PC-9 (cell line): ENCODE measurements around the gene OSBPL7. TPM values are rescaled to one million over a fixed set of nuclear protein-coding genes. Genes with fewer than 3 reads are reported as not detected.

ENCODE experiments used
- BruUV-seq: library from RNA; stranded (reverse); fragments of 400-500 nt; replicated peaks from 2 replicates; lab custom pipeline; 2021; lab: Mats Ljungman, UMichigan
- CTCF ChIA-PET: fragments of 300-600 bp; sonication (Branson Sonifier 250); formaldehyde crosslinking; loops from one replicate; lab custom pipeline; 2022; ENCODE audit warnings: antibody characterized with exemption; lab: Charles Lee
- POLR2A ChIA-PET: fragments of 300-600 bp; sonication (Branson Sonifier 250); formaldehyde crosslinking; loops from one replicate; lab custom pipeline; 2022; ENCODE audit warnings: antibody characterized with exemption; ENCODE audit not compliant: unreplicated experiment; lab: Charles Lee
- DNase-seq, 2 experiments: peaks; one replicate each; pipeline versions ENCODE4 v3.0.0 to v3.0.0-alpha.2; 2015 to 2022; ENCODE audit warnings: mixed read lengths in 1 of 2
- H2AFZ ChIP-seq: fragments of 200-600 bp; sonication (generic); 2 replicates; pipeline ENCODE4 v1.8.1; 2017; ENCODE audit warnings: antibody characterized with exemption
- H3F3A ChIP-seq: fragments of 200-600 bp; sonication (generic); 2 replicates; pipeline ENCODE4 v1.8.1; 2017; ENCODE audit warnings: antibody characterized with exemption, mild to moderate bottlenecking, low read depth; ENCODE audit not compliant: insufficient read depth
- H3K27ac ChIP-seq: fragments of 200-600 bp; sonication (generic); 2 replicates; pipeline ENCODE4 v1.6.1; 2016; ENCODE audit warnings: mixed run types
- H3K27me3 ChIP-seq: fragments of 200-600 bp; sonication (generic); 2 replicates; pipeline ENCODE4 v1.6.1; 2016; ENCODE audit warnings: low read depth, mixed run types; ENCODE audit not compliant: insufficient read depth
- H3K36me3 ChIP-seq: fragments of 200-600 bp; sonication (generic); 2 replicates; pipeline ENCODE4 v1.6.1; 2016; ENCODE audit warnings: low read depth, mixed run types
- H3K4me1 ChIP-seq: fragments of 200-600 bp; sonication (generic); replicated peaks from 2 replicates; pipeline ENCODE4 v1.6.1; 2016; ENCODE audit warnings: mixed run types; ENCODE audit not compliant: insufficient read depth
- H3K4me2 ChIP-seq: fragments of 200-600 bp; sonication (generic); 2 replicates; pipeline ENCODE4 v1.6.1; 2017; ENCODE audit warnings: mixed run types
- H3K4me3 ChIP-seq: fragments of 200-600 bp; sonication (generic); 2 replicates; pipeline ENCODE4 v1.6.1; 2016; ENCODE audit warnings: mixed run types
- H3K79me2 ChIP-seq: fragments of 200-600 bp; sonication (generic); 2 replicates; pipeline ENCODE4 v1.6.1; 2017; ENCODE audit warnings: low read depth, mixed run types
- H3K9me2 ChIP-seq: fragments of 200-600 bp; sonication (generic); 2 replicates; pipeline ENCODE4 v1.8.1; 2017; ENCODE audit warnings: mild to moderate bottlenecking; ENCODE audit not compliant: insufficient read depth
- H3K9me3 ChIP-seq: fragments of 200-600 bp; sonication (generic); 2 replicates; pipeline ENCODE4 v1.8.1; 2016; ENCODE audit warnings: low read depth; ENCODE audit not compliant: insufficient read depth
- H4K20me1 ChIP-seq: fragments of 200-600 bp; sonication (generic); 2 replicates; pipeline ENCODE4 v1.8.1; 2017; ENCODE audit not compliant: insufficient read depth
- CTCF ChIP-seq: fragments of 200-600 bp; sonication (generic); conservative IDR thresholded peaks from 2 replicates; pipeline ENCODE4 v1.6.1; 2017; ENCODE audit warnings: mixed run types, antibody characterized with exemption, mild to moderate bottlenecking, moderate library complexity
- EZH2 ChIP-seq: fragments of 200-600 bp; sonication (generic); IDR thresholded peaks from 2 replicates; pipeline ENCODE4 v1.8.0; 2017; ENCODE audit warnings: antibody characterized with exemption, low read depth
- intact Hi-C: fragments of 100-400 bp; cut with micrococcal nuclease; formaldehyde crosslinking; loops from one replicate; pipeline ENCODE4 v1.10.0; 2022; ENCODE audit not compliant: unreplicated experiment
- total RNA-seq: library from RNA; stranded (reverse); gene quantifications from 2 replicates; pipeline ENCODE4 v1.2.3, GENCODE V29; 2021

OSBPL7 gene
- total RNA-seq, 1 experiment from 2014 or later: 32.2 TPM

- no peaks in the 10 kb centered on the region; the same call in 1 of the 2 replicates for H3K79me2 ChIP-seq
- H3K4me2 ChIP-seq: no peak overlapping the region
- no peaks in the 10 kb centered on the region for H3K9me3 ChIP-seq
- no peak for TF ChIP-seq EZH2
- TF ChIP-seq CTCF: no peak
- no peaks in the 10 kb centered on the region for H3K27me3 ChIP-seq
- H3K36me3 ChIP-seq: peaks cover 29% of the 10 kb centered on the region
- peaks cover 40% of the 10 kb centered on the region for H3K4me1 ChIP-seq
- ChIA-PET CTCF (no interaction called here), POLR2A (no interaction called here)
- H3F3A ChIP-seq: peaks cover 35% of the 10 kb centered on the region
- no peak overlapping the region for H3K27ac ChIP-seq
- no peaks in the 10 kb centered on the region for H4K20me1 ChIP-seq
- no peak overlapping the region for H2AFZ ChIP-seq
- H3K4me3 ChIP-seq: no peak overlapping the region
- intact Hi-C loops: no loop called here
- no peak for DNase-seq
- H3K9me2 ChIP-seq: no peaks in the 10 kb centered on the region
- no TSS peak for BruUV-seq
Observed at GRCh38 chr17:47813077-47813476, 8.5 kb downstream of the OSBPL7 start.

GRCh38 chr17:47812146-47812920 lies 9.3 kb downstream of the OSBPL7 start:
- H3K36me3 ChIP-seq: peaks cover 29% of the 10 kb centered on the region
- no peak overlapping the region for H2AFZ ChIP-seq
- no peaks in the 10 kb centered on the region for H4K20me1 ChIP-seq
- POLR2A ChIA-PET: interaction anchor here (0.6 kb wide), 1 partner anchor 28 kb away, joined by 6 read pairs; no protein-coding TSS in a partner anchor
- H3K79me2 ChIP-seq: no peaks in the 10 kb centered on the region
- no peaks in the 10 kb centered on the region for H3K9me3 ChIP-seq
- H3K4me2 ChIP-seq: no peak overlapping the region; the same call in 1 of the 2 replicates
- CTCF ChIA-PET: no interaction called here
- H3K4me1 ChIP-seq: peaks cover 40% of the 10 kb centered on the region
- intact Hi-C loops: no loop called here
- H3K27ac ChIP-seq: peak overlapping the region; percentile 97; the same call in 1 of the 2 replicates
- H3K27me3 ChIP-seq: no peaks in the 10 kb centered on the region
- no peaks in the 10 kb centered on the region for H3K9me2 ChIP-seq
- H3F3A ChIP-seq: peaks cover 36% of the 10 kb centered on the region
- no peak for TF ChIP-seq CTCF
- no peak for TF ChIP-seq EZH2
- H3K4me3 ChIP-seq: no peak overlapping the region
- DNase-seq: no peak
- BruUV-seq: no TSS peak

- H3K27me3 ChIP-seq: no peaks in the 10 kb centered on the region
- intact Hi-C loops: loop anchor here (2.0 kb wide), 1 partner anchor 73 kb away; no protein-coding TSS in a partner anchor
- peaks cover 43% of the 10 kb centered on the region for H3F3A ChIP-seq
- no peaks in the 10 kb centered on the region for H3K9me3 ChIP-seq
- H3K4me1 ChIP-seq: peaks cover 40% of the 10 kb centered on the region
- no peaks in the 10 kb centered on the region for H3K79me2 ChIP-seq
- BruUV-seq: no TSS peak
- CTCF ChIA-PET: no interaction called here
- no peak overlapping the region for H3K4me3 ChIP-seq
- H3K36me3 ChIP-seq: peaks cover 32% of the 10 kb centered on the region
- H3K27ac ChIP-seq: peak overlapping the region; percentile 97
- H2AFZ ChIP-seq: no peak overlapping the region
- no peak for DNase-seq
- POLR2A ChIA-PET: interaction anchor here (0.7 kb wide), 1 partner anchor 8 kb away, joined by 15 read pairs; no protein-coding TSS in a partner anchor
- peak overlapping the region; percentile 74 for H3K4me2 ChIP-seq
- TF ChIP-seq EZH2 (no peak), CTCF (no peak)
- no peaks in the 10 kb centered on the region for H3K9me2 ChIP-seq
- H4K20me1 ChIP-seq: no peaks in the 10 kb centered on the region
Observed at GRCh38 chr17:47811709-47812108, 9.9 kb downstream of the OSBPL7 start.
